HCT116 (cell line): ENCODE results near the gene IL22RA1. TPM values are rescaled to one million over a fixed set of nuclear protein-coding genes. Genes with fewer than 3 reads are reported as not detected.

Source experiments
- ATAC-seq: fragments of 200-7000 bp; cut with Tn5 transposase; 2 replicates; pipeline ENCODE4 v1.9.1; 2020; ENCODE audit warnings: mild to moderate bottlenecking, moderate library complexity
- BruUV-seq: library from RNA; stranded (reverse); fragments of 400-500 nt; replicated peaks from 2 replicates; lab custom pipeline; 2021; lab: Mats Ljungman, UMichigan
- CTCF ChIA-PET: fragments of 300-600 bp; sonication (Branson Sonifier 250); formaldehyde crosslinking; loops from one replicate; lab custom pipeline; 2021; ENCODE audit warnings: antibody characterized with exemption; lab: Charles Lee
- POLR2A ChIA-PET: fragments of 300-600, 350-600 bp; sonication (Branson Sonifier 250); formaldehyde crosslinking; loops from one replicate; lab custom pipeline; 2021; ENCODE audit warnings: antibody characterized with exemption; lab: Charles Lee
- RAD21 ChIA-PET, 2 experiments: fragments of 300-600 bp; sonication (Branson Sonifier 250); formaldehyde crosslinking; loops; one replicate each; lab custom pipeline; 2023; ENCODE audit warnings: low total read pairs in 2 of 2; ENCODE audit not compliant: uncharacterized antibody in 2 of 2, unreplicated experiment in 2 of 2, low non-redundant PET in 1 of 2; lab: Charles Lee
- DNase-seq: peaks from one replicate; pipeline ENCODE4 v3.0.0-alpha.2; 2010; ENCODE audit warnings: low read depth, low spot score
- H2AFZ ChIP-seq: fragments of 200-600 bp; shearing (Covaris generic), sonication (generic); 2 replicates; pipeline ENCODE4 v1.6.1; 2017; ENCODE audit warnings: low read depth, mixed run types, mixed read lengths, antibody characterized with exemption, low read length; ENCODE audit not compliant: poor library complexity, severe bottlenecking
- H3K27ac ChIP-seq: 2 replicates; pipeline ENCODE4 v1.5.1; 2012; ENCODE audit warnings: low read depth, low read length
- H3K27me3 ChIP-seq: fragments of 200-600 bp; sonication (generic); 2 replicates; pipeline ENCODE4 v1.6.1; 2016; ENCODE audit warnings: mixed run types, low read length, mixed read lengths; ENCODE audit not compliant: insufficient read depth
- H3K36me3 ChIP-seq, 2 experiments: fragments of 200-500 bp in 1 of 2; fragments of 200-600 bp in 1 of 2; sonication (Bioruptor generic) in 1 of 2; sonication (generic) in 1 of 2; 2 replicates each; pipeline versions ENCODE4 v1.5.1 to v1.6.1; 2014 to 2016; ENCODE audit warnings: low read length in 2 of 2, inconsistent platforms in 1 of 2, mixed read lengths in 1 of 2, mixed run types in 1 of 2; ENCODE audit not compliant: insufficient read depth in 2 of 2, control insufficient read depth in 1 of 2
- H3K4me1 ChIP-seq, 2 experiments: fragments of 200-600 bp in 1 of 2; sonication (generic) in 1 of 2; 2 replicates each; pipeline versions ENCODE4 v1.5.1 to v1.6.1; 2012 to 2017; ENCODE audit warnings: low read length in 2 of 2, inconsistent platforms in 1 of 2, mild to moderate bottlenecking in 1 of 2, mixed read lengths in 1 of 2, mixed run types in 1 of 2, moderate library complexity in 1 of 2; ENCODE audit not compliant: insufficient read depth in 2 of 2, control insufficient read depth in 1 of 2
- H3K4me2 ChIP-seq: fragments of 200-600 bp; sonication (generic); 2 replicates; pipeline ENCODE4 v1.6.1; 2017; ENCODE audit warnings: mixed run types, low read length, mixed read lengths
- H3K4me3 ChIP-seq, 2 experiments: fragments of 200-600 bp in 1 of 2; sonication (generic) in 1 of 2; replicated peaks in 1 of 2; 2 replicates each; pipeline ENCODE4 v1.5.1; 2011 to 2016; ENCODE audit warnings: low read length in 2 of 2, control low read depth in 1 of 2, low read depth in 1 of 2, mild to moderate bottlenecking in 1 of 2, mixed read lengths in 1 of 2, mixed run types in 1 of 2
- H3K79me2 ChIP-seq: fragments of 200-600 bp; sonication (generic); 2 replicates; pipeline ENCODE4 v1.6.1; 2017; ENCODE audit warnings: mild to moderate bottlenecking, mixed run types, low read length, moderate library complexity, mixed read lengths; ENCODE audit not compliant: insufficient read depth
- H3K9ac ChIP-seq: fragments of 200-600 bp; sonication (generic); 2 replicates; pipeline ENCODE4 v1.6.1; 2016; ENCODE audit warnings: low read length, mixed read lengths
- H3K9me2 ChIP-seq: fragments of 200-600 bp; sonication (generic), shearing (Covaris generic); 2 replicates; pipeline ENCODE4 v1.6.1; 2017; ENCODE audit warnings: mixed run types, mild to moderate bottlenecking, moderate library complexity; ENCODE audit not compliant: insufficient read depth
- H3K9me3 ChIP-seq, 2 experiments: fragments of 200-500 bp in 1 of 2; fragments of 200-600 bp in 1 of 2; sonication (Bioruptor generic) in 1 of 2; sonication (generic) in 1 of 2; 2 replicates each; pipeline ENCODE4 v1.6.1; 2014 to 2017; ENCODE audit warnings: low read length in 2 of 2, mixed read lengths in 2 of 2, inconsistent platforms in 1 of 2, low read depth in 1 of 2, mild to moderate bottlenecking in 1 of 2, mixed run types in 1 of 2, moderate library complexity in 1 of 2; ENCODE audit not compliant: control insufficient read depth in 1 of 2, insufficient read depth in 1 of 2
- H4K20me1 ChIP-seq: fragments of 200-600 bp; sonication (generic), shearing (Covaris generic); 2 replicates; pipeline ENCODE4 v1.6.1; 2017; ENCODE audit warnings: mixed run types, mild to moderate bottlenecking, moderate library complexity; ENCODE audit not compliant: insufficient read depth
- CBX3 ChIP-seq: IDR thresholded peaks from 2 replicates; pipeline ENCODE4 v1.6.1; 2012; ENCODE audit warnings: low read depth
- CEBPB ChIP-seq: IDR thresholded peaks from 2 replicates; pipeline ENCODE4 v1.6.1; 2012; ENCODE audit warnings: low read depth
- CTCF ChIP-seq, 3 experiments: fragments of 200-600 bp in 1 of 3; sonication (generic) in 1 of 3; IDR thresholded peaks in 2 of 3; conservative IDR thresholded peaks in 1 of 3; 2 replicates each; pipeline ENCODE4 v1.5.1; 2012 to 2017; ENCODE audit warnings: low read depth in 2 of 3, low read length in 2 of 3, antibody characterized with exemption in 1 of 3, borderline replicate concordance in 1 of 3, control low read depth in 1 of 3, mild to moderate bottlenecking in 1 of 3, mixed read lengths in 1 of 3, mixed run types in 1 of 3, moderate library complexity in 1 of 3; ENCODE audit not compliant: insufficient read depth in 1 of 3
- EGR1 ChIP-seq: IDR thresholded peaks from 2 replicates; pipeline ENCODE4 v1.6.1; 2012; ENCODE audit warnings: low read depth
- ELF1 ChIP-seq: IDR thresholded peaks from 2 replicates; pipeline ENCODE4 v1.6.1; 2012; ENCODE audit warnings: low read depth, borderline replicate concordance
- EZH2 ChIP-seq: fragments of 200-600 bp; sonication (generic); IDR thresholded peaks from 2 replicates; pipeline ENCODE4 v1.6.1; 2017; ENCODE audit warnings: antibody characterized with exemption, mixed run types
- FOSL1 ChIP-seq: IDR thresholded peaks from 2 replicates; pipeline ENCODE4 v1.6.1; 2012; ENCODE audit warnings: low read depth
- JUND ChIP-seq: IDR thresholded peaks from 2 replicates; pipeline ENCODE4 v1.6.1; 2012
- POLR2AphosphoS5 ChIP-seq: IDR thresholded peaks from 2 replicates; pipeline ENCODE4 v1.6.1; 2011; ENCODE audit warnings: mild to moderate bottlenecking, low read depth, low read length, moderate library complexity
- RAD21 ChIP-seq: IDR thresholded peaks from 2 replicates; pipeline ENCODE4 v1.6.1; 2012; ENCODE audit warnings: low read depth, mild to moderate bottlenecking
- SP1 ChIP-seq: IDR thresholded peaks from 2 replicates; pipeline ENCODE4 v1.6.1; 2012; ENCODE audit warnings: low read depth
- SRF ChIP-seq: IDR thresholded peaks from 2 replicates; pipeline ENCODE4 v1.6.1; 2012; ENCODE audit warnings: low read depth
- YY1 ChIP-seq: IDR thresholded peaks from 2 replicates; pipeline ENCODE4 v1.6.1; 2011; ENCODE audit warnings: low read length, low read depth, moderate library complexity, mild to moderate bottlenecking; ENCODE audit not compliant: insufficient replicate concordance; ENCODE audit errors: extremely low read depth
- ZBTB33 ChIP-seq: IDR thresholded peaks from 2 replicates; pipeline ENCODE4 v1.6.1; 2011; ENCODE audit warnings: mild to moderate bottlenecking, low read length, moderate library complexity; ENCODE audit not compliant: insufficient replicate concordance; ENCODE audit errors: extremely low read depth
- intact Hi-C: fragments of 100-400 bp; cut with micrococcal nuclease; formaldehyde crosslinking; loops from 2 replicates; pipeline ENCODE4 v1.10.0; 2022
- total RNA-seq: library from RNA; stranded (reverse); gene quantifications from one replicate; pipeline ENCODE4 v1.2.1, GENCODE V29; 2021; ENCODE audit not compliant: unreplicated experiment
- TF ChIP-seq, protein P1 (sequence below): IDR thresholded peaks from 2 replicates; pipeline ENCODE4 v1.6.1; 2012

IL22RA1 gene
- total RNA-seq, 1 experiment from 2014 or later = 2.1 TPM

DNA sequence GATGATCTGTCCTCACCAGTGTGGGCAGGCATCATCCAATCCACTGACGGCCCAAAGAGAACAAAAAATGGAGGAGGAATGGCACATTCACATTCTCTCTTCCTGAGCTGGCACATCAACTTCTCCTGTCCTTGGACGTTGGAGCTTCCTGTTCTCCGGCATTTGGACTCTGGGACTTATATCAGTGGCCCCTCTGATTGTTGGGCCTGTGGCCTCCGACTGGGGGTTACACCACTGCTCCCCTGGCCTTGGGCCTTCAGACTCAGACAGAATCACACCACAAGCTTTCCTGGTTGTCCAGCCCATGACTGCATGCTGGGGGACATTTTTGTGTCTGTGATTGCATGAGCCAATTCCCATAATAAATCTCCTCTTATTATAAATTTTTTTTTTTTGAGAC is 24.1 kb upstream of the IL22RA1 start:
- ATAC-seq (no peak), DNase-seq (no peak)
- BruUV-seq = no TSS peak
- intact Hi-C loops = no loop called here
- peaks cover 3 to 5% of the 10 kb centered on the region in 2 experiments; a peak in 1 of 4 replicates for H3K36me3 ChIP-seq
- H3K79me2 ChIP-seq = no peaks in the 10 kb centered on the region
- H3K27me3 ChIP-seq = no peaks in the 10 kb centered on the region
- H2AFZ ChIP-seq = no peak overlapping the region
- no peaks in the 10 kb centered on the region for H3K9me2 ChIP-seq
- no peaks in the 10 kb centered on the region for H4K20me1 ChIP-seq
- H3K9me3 ChIP-seq = no peaks in the 10 kb centered on the region
- ChIA-PET RAD21 (no interaction called here), CTCF (interaction anchor here (3.0 kb wide), 1 partner anchor 16 kb away, joined by 12 read pairs; no protein-coding TSS in a partner anchor), POLR2A (no interaction called here)
- H3K9ac ChIP-seq = no peak overlapping the region
- H3K4me2 ChIP-seq = no peak overlapping the region
- no peak overlapping the region for H3K27ac ChIP-seq
- H3K4me1 ChIP-seq = no peaks in the 10 kb centered on the region
- H3K4me3 ChIP-seq = no peak overlapping the region
- TF ChIP-seq SRF = no peak
- TF ChIP-seq YY1 = no peak
- TF ChIP-seq POLR2AphosphoS5 = no peak
- TF ChIP-seq SP1 = no peak
- no peak for TF ChIP-seq RAD21
- no peak for TF ChIP-seq JUND
- TF ChIP-seq ELF1 = no peak
- TF ChIP-seq CEBPB = no peak
- TF ChIP-seq EZH2 = no peak
- TF ChIP-seq, protein P1, sequence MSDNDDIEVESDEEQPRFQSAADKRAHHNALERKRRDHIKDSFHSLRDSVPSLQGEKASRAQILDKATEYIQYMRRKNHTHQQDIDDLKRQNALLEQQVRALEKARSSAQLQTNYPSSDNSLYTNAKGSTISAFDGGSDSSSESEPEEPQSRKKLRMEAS = no peak
- no peak for TF ChIP-seq EGR1
- TF ChIP-seq FOSL1 = no peak

- H2AFZ ChIP-seq = no peak overlapping the region
- no peak overlapping the region for H3K4me3 ChIP-seq
- no TSS peak for BruUV-seq
- intact Hi-C loops = no loop called here
- DNase-seq = no peak
- ChIA-PET CTCF (interaction anchor here (1.8 to 1.9 kb wide), 2 partner anchors 14 to 15 kb away, joined by 5 to 9 read pairs; no protein-coding TSS in a partner anchor), RAD21 (no interaction called here), POLR2A (no interaction called here)
- no peak overlapping the region for H3K9ac ChIP-seq
- H3K4me2 ChIP-seq = no peak overlapping the region
- no peaks in the 10 kb centered on the region for H3K79me2 ChIP-seq
- H4K20me1 ChIP-seq = no peaks in the 10 kb centered on the region
- no peak overlapping the region for H3K27ac ChIP-seq
- no peaks in the 10 kb centered on the region for H3K9me2 ChIP-seq
- no peak for ATAC-seq
- H3K4me1 ChIP-seq = no peaks in the 10 kb centered on the region
- no peaks in the 10 kb centered on the region for H3K9me3 ChIP-seq
- H3K27me3 ChIP-seq = no peaks in the 10 kb centered on the region
- H3K36me3 ChIP-seq = peaks cover 3 to 5% of the 10 kb centered on the region in 2 experiments; a peak in 1 of 4 replicates
- TF ChIP-seq ZBTB33 (no peak), EGR1 (no peak), CTCF (IDR thresholded peaks at IDR 0.05 in 2 of 3, conservative IDR thresholded peaks at IDR 0.05 in 1 of 3; ENCODE audit: borderline replicate concordance in 1 of 3, insufficient read depth in 1 of 3, low read depth in 2 of 3, low read length in 2 of 3) (no peak), CBX3 (no peak), FOSL1 (no peak)
- TF ChIP-seq, protein P1 = no peak
Measured at GRCh38 chr1:24165500-24165899, 22.6 kb upstream of the IL22RA1 start.
